ENCODE results near the gene LYZ.

DNA sequence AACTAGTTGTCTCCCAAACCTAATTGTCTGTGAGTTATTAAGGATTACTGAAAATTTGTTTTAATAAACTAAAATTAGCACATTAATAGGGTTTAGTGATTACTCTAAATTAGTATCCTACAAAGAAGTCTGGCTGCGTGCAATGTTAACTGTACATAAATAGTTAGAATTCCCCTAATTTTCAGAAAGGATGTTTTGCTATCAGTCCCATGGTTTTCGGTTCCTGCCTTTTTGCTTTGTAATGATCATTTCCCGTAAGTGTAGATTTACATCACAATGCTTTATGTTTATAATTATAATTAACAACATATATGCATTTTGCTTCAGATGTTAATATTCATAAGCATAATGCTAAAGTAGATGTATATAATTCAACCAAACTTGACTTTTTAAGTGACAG lies 19.8 kb upstream of the LYZ start:
- TF ChIP-seq, protein P1, sequence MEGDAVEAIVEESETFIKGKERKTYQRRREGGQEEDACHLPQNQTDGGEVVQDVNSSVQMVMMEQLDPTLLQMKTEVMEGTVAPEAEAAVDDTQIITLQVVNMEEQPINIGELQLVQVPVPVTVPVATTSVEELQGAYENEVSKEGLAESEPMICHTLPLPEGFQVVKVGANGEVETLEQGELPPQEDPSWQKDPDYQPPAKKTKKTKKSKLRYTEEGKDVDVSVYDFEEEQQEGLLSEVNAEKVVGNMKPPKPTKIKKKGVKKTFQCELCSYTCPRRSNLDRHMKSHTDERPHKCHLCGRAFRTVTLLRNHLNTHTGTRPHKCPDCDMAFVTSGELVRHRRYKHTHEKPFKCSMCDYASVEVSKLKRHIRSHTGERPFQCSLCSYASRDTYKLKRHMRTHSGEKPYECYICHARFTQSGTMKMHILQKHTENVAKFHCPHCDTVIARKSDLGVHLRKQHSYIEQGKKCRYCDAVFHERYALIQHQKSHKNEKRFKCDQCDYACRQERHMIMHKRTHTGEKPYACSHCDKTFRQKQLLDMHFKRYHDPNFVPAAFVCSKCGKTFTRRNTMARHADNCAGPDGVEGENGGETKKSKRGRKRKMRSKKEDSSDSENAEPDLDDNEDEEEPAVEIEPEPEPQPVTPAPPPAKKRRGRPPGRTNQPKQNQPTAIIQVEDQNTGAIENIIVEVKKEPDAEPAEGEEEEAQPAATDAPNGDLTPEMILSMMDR (IDR thresholded peaks at IDR 0.05): no peak
- TF ChIP-seq POLR2A (IDR thresholded peaks at IDR 0.05): no peak
